Endothelial cell of umbilical vein (primary cell): ENCODE measurements around the gene SCAP. TPM values are rescaled to one million over a fixed set of nuclear protein-coding genes. Genes with fewer than 3 reads are reported as not detected.

Source experiments
- BruUV-seq: library from RNA; stranded (reverse); fragments of 400-500 nt; replicated peaks from 2 replicates; lab custom pipeline; 2021; lab: Mats Ljungman, UMichigan
- CTCF ChIA-PET: fragments of 300-600, 350-600 bp; sonication (Branson Sonifier 250); formaldehyde crosslinking; loops from one replicate; lab custom pipeline; 2021; ENCODE audit warnings: antibody characterized with exemption, inconsistent platforms; lab: Charles Lee
- POLR2A ChIA-PET: fragments of 300-600, 350-600 bp; sonication (Branson Sonifier 250); formaldehyde crosslinking; loops from one replicate; lab custom pipeline; 2021; ENCODE audit warnings: antibody characterized with exemption, inconsistent platforms; lab: Charles Lee
- DNase-seq: peaks from one replicate; pipeline ENCODE4 v3.0.0-alpha.2; 2011; ENCODE audit warnings: low read depth, low spot score
- FAIRE-seq: peaks from 2 replicates; lab custom pipeline; 2011; peaks lifted over from hg19 to GRCh38; lab: Jason Lieb, UNC
- H2AFZ ChIP-seq: 2 replicates; pipeline ENCODE4 v1.6.0; 2012; ENCODE audit warnings: low read depth, low read length, control low read depth, inconsistent platforms
- H3K27ac ChIP-seq: 2 replicates; pipeline ENCODE4 v1.5.1; 2011; ENCODE audit warnings: low read depth, mild to moderate bottlenecking, control low read depth, low read length, moderate library complexity; ENCODE audit not compliant: insufficient read depth
- H3K27me3 ChIP-seq, 2 experiments: 2 replicates each; pipeline versions ENCODE4 v1.6.0 to v1.6.1; 2011; ENCODE audit warnings: low read length in 2 of 2, mixed read lengths in 1 of 2; ENCODE audit not compliant: control insufficient read depth in 2 of 2, insufficient read depth in 2 of 2
- H3K36me3 ChIP-seq, 2 experiments: 2 replicates in 1 of 2; 3 replicates in 1 of 2; pipeline ENCODE4 v1.5.1; 2011; ENCODE audit warnings: low read length in 2 of 2, mild to moderate bottlenecking in 1 of 2, moderate library complexity in 1 of 2; ENCODE audit not compliant: control insufficient read depth in 2 of 2, insufficient read depth in 2 of 2; ENCODE audit errors: extremely low read depth in 1 of 2
- H3K4me1 ChIP-seq: 3 replicates; pipeline ENCODE4 v1.5.1; 2011; ENCODE audit warnings: mild to moderate bottlenecking, low read length; ENCODE audit not compliant: control insufficient read depth, insufficient read depth; ENCODE audit errors: extremely low read depth
- H3K4me2 ChIP-seq: 2 replicates; pipeline ENCODE4 v1.6.1; 2011; ENCODE audit warnings: low read length, control low read depth, mixed read lengths; ENCODE audit not compliant: insufficient read depth
- H3K4me3 ChIP-seq, 3 experiments: fragments of 200-600 bp in 1 of 3; sonication (generic), shearing (Covaris generic) in 1 of 3; replicated peaks in 1 of 3; 2 replicates each; pipeline ENCODE4 v1.5.1; 2011 to 2016; ENCODE audit warnings: control low read depth in 3 of 3, low read length in 3 of 3, mild to moderate bottlenecking in 2 of 3, inconsistent platforms in 1 of 3, low read depth in 1 of 3, moderate library complexity in 1 of 3; ENCODE audit not compliant: insufficient read depth in 1 of 3
- H3K79me2 ChIP-seq: 2 replicates; pipeline ENCODE4 v1.6.0; 2012; ENCODE audit warnings: low read length, inconsistent platforms; ENCODE audit not compliant: control insufficient read depth, insufficient read depth
- H3K9ac ChIP-seq: replicated peaks from 2 replicates; pipeline ENCODE3; 2011; ENCODE audit warnings: low read length, control low read depth; ENCODE audit not compliant: insufficient read depth; ENCODE audit errors: extremely low read depth
- H3K9me1 ChIP-seq: replicated peaks from 3 replicates; pipeline ENCODE4 v1.6.0; 2011; ENCODE audit warnings: mild to moderate bottlenecking, low read length; ENCODE audit not compliant: control insufficient read depth, insufficient read depth; ENCODE audit errors: extremely low read depth
- H3K9me3 ChIP-seq: replicated peaks from 2 replicates; pipeline ENCODE4 v1.5.1; 2012; ENCODE audit warnings: low read length, inconsistent platforms; ENCODE audit not compliant: control insufficient read depth, insufficient read depth
- H4K20me1 ChIP-seq: replicated peaks from 2 replicates; pipeline ENCODE3; 2011; ENCODE audit warnings: mild to moderate bottlenecking, low read length; ENCODE audit not compliant: control insufficient read depth, insufficient read depth; ENCODE audit errors: extremely low read depth
- CTCF ChIP-seq, 2 donors: IDR thresholded peaks; 1 replicate in 1 of 2; 2 replicates in 1 of 2; pipeline ENCODE4 v1.5.1; 2011; ENCODE audit warnings: low read length in 2 of 2, mild to moderate bottlenecking in 2 of 2, moderate library complexity in 2 of 2, control low read depth in 1 of 2, inconsistent platforms in 1 of 2, low read depth in 1 of 2; ENCODE audit not compliant: insufficient read depth in 1 of 2; ENCODE audit errors: extremely low read depth in 1 of 2
- EZH2 ChIP-seq: IDR thresholded peaks from 2 replicates; pipeline ENCODE4 v1.6.1; 2012; ENCODE audit warnings: borderline replicate concordance, low read depth, mild to moderate bottlenecking, moderate library complexity, low read length, inconsistent platforms; ENCODE audit not compliant: severe bottlenecking
- FOS ChIP-seq: IDR thresholded peaks from 2 replicates; pipeline ENCODE4 v1.6.1; 2011; ENCODE audit warnings: mild to moderate bottlenecking, low read length, moderate library complexity, borderline replicate concordance; ENCODE audit not compliant: insufficient read depth
- GATA2 ChIP-seq: IDR thresholded peaks from 2 replicates; pipeline ENCODE4 v1.7.0; 2011; ENCODE audit warnings: low read depth, mild to moderate bottlenecking, moderate library complexity, mixed read lengths, low read length; ENCODE audit not compliant: insufficient read length, insufficient read depth
- JUN ChIP-seq: IDR thresholded peaks from 2 replicates; pipeline ENCODE4 v1.6.1; 2011; ENCODE audit warnings: borderline replicate concordance, low read depth; ENCODE audit not compliant: insufficient read length, insufficient read depth
- MAX ChIP-seq: IDR thresholded peaks from 2 replicates; pipeline ENCODE4 v1.6.1; 2011; ENCODE audit not compliant: insufficient read depth, insufficient read length
- MYC ChIP-seq: IDR thresholded peaks from one replicate; pipeline ENCODE4 v1.6.1; 2011; ENCODE audit warnings: mild to moderate bottlenecking, low read depth, low read length
- POLR2A ChIP-seq: IDR thresholded peaks from 2 replicates; pipeline ENCODE4 v1.6.1; 2012; ENCODE audit warnings: low read depth, mild to moderate bottlenecking, control low read depth, low read length
- POLR2AphosphoS5 ChIP-seq: IDR thresholded peaks from 2 replicates; pipeline ENCODE4 v1.6.1; 2012; ENCODE audit warnings: low read depth, mild to moderate bottlenecking, control low read depth, low read length, moderate library complexity; ENCODE audit not compliant: insufficient read depth
- dilution Hi-C: fragments of 300-500 bp; cut with MboI; formaldehyde crosslinking; loops from one replicate; pipeline ENCODE4 v1.15.0; 2019; ENCODE audit warnings: low sequenced_read_pairs; ENCODE audit not compliant: extremely low pct_ligation_motif_present
- intact Hi-C: fragments of 100-400 bp; cut with micrococcal nuclease; formaldehyde crosslinking; loops from one replicate; pipeline ENCODE4 v1.10.0; 2022
- polyA plus RNA-seq, 4 experiments: library from polyadenylated mRNA; depleted of rRNA in 3 of 4; stranded (reverse) in 3 of 4; unstranded in 1 of 4; fragments of >200 nt; gene quantifications; 2 replicates each; pipeline versions ENCODE4 v1.2.1 to v1.2.3, GENCODE V29; 2011 to 2012; ENCODE audit warnings: missing spikeins in 1 of 4
- total RNA-seq: library from RNA; stranded (reverse); gene quantifications from 2 replicates; pipeline ENCODE4 v1.2.3, GENCODE V29; 2021

SCAP gene
- total and polyA plus RNA-seq, 2 donors (not counting 3 experiments of a cell fraction or from before 2014, with no cell fraction given): 34.7 to 59.0 TPM

- POLR2A ChIA-PET: no interaction called here
- intact Hi-C loops: no loop called here
- no peak overlapping the region for H2AFZ ChIP-seq
- no peak overlapping the region for H3K4me2 ChIP-seq
- no peaks in the 10 kb centered on the region for H3K4me1 ChIP-seq
- FAIRE-seq: no peak
- no peak overlapping the region for H3K4me3 ChIP-seq
- DNase-seq: no peak
- peaks cover 4% of the 10 kb centered on the region for H4K20me1 ChIP-seq
- CTCF ChIA-PET: no interaction called here
- dilution Hi-C loops: no loop called here
- no peaks in the 10 kb centered on the region for H3K9me1 ChIP-seq
- TF ChIP-seq CTCF (IDR thresholded peaks at IDR 0.05; ENCODE audit: extremely low read depth in 1 of 2, insufficient read depth in 1 of 2, low read depth in 1 of 2, low read length in 2 of 2) (no peak), EZH2 (no peak), POLR2AphosphoS5 (no peak), FOS (no peak), JUN (no peak), MYC (no peak), MAX (no peak), POLR2A (no peak), GATA2 (no peak)
- no peaks in the 10 kb centered on the region for H3K9me3 ChIP-seq
- H3K27ac ChIP-seq: no peak overlapping the region
- BruUV-seq: no TSS peak
- peaks cover 4% of the 10 kb centered on the region for H3K79me2 ChIP-seq
- H3K36me3 ChIP-seq: no peaks in the 10 kb centered on the region
- no peaks in the 10 kb centered on the region for H3K27me3 ChIP-seq
- H3K9ac ChIP-seq: no peak overlapping the region
These were observed 23.1 kb downstream of the SCAP start for GRCh38 chr3:47452453-47453215.
